Thymus (tissue), 11 donors: ENCODE data around the gene BDKRB1. TPM values are rescaled to one million over a fixed set of nuclear protein-coding genes. Genes with fewer than 3 reads are reported as not detected.

Experiments used
- DNase-seq, 9 donors: peaks; one replicate each; pipeline ENCODE4 v3.0.0-alpha.2; 2013; ENCODE audit warnings: low spot score in 9 of 9, low read depth in 6 of 9, missing footprints in 1 of 9
- H3K27ac ChIP-seq, 2 donors: one replicate each; pipeline ENCODE4 v1.5.1; 2013; ENCODE audit warnings: control low read depth in 1 of 2, low read depth in 1 of 2, low read length in 1 of 2, mild to moderate bottlenecking in 1 of 2, moderate library complexity in 1 of 2
- H3K27me3 ChIP-seq, 2 donors: one replicate each; pipeline ENCODE4 v1.5.1; 2013; ENCODE audit warnings: low read length in 1 of 2; ENCODE audit not compliant: control insufficient read depth in 2 of 2, insufficient read depth in 1 of 2
- H3K36me3 ChIP-seq, 2 donors: one replicate each; pipeline ENCODE4 v1.5.1; 2013; ENCODE audit warnings: low read length in 1 of 2, mild to moderate bottlenecking in 1 of 2, moderate library complexity in 1 of 2; ENCODE audit not compliant: control insufficient read depth in 2 of 2, insufficient read depth in 2 of 2
- H3K4me1 ChIP-seq, 2 donors: one replicate each; pipeline ENCODE4 v1.5.1; 2013; ENCODE audit warnings: low read length in 2 of 2; ENCODE audit not compliant: control insufficient read depth in 2 of 2, insufficient read depth in 2 of 2
- H3K4me3 ChIP-seq, 2 donors: one replicate each; pipeline ENCODE4 v1.5.1; 2013; ENCODE audit warnings: low read length in 2 of 2, control low read depth in 1 of 2, mild to moderate bottlenecking in 1 of 2
- H3K9me3 ChIP-seq, 2 donors: one replicate each; pipeline ENCODE4 v1.5.1; 2013; ENCODE audit warnings: low read length in 1 of 2, mild to moderate bottlenecking in 1 of 2; ENCODE audit not compliant: control insufficient read depth in 2 of 2, insufficient read depth in 1 of 2
- WGBS: extraction: QIAGEN DNeasy Blood & Tissue Kit; methylation state at CpG from one replicate; pipeline ENCODE4 v1.1.7; 2013; 5-methylcytosine and 5-hydroxymethylcytosine counted together
- polyA plus RNA-seq: library from polyadenylated mRNA; stranded (reverse); fragments of 200-250 nt; gene quantifications from one replicate; pipeline ENCODE4 v1.2.3, GENCODE V29; 2013
- total RNA-seq: library from RNA; stranded (reverse); fragments of 120-200 nt; gene quantifications from one replicate; pipeline ENCODE4 v1.2.4, GENCODE V29; 2013
- donor health status: healthy.

Gene BDKRB1
- total and polyA plus RNA-seq, 2 donors: 0.05 to 0.62 TPM

GRCh38 chr14:96269359-96269710 lies 13.3 kb downstream of the BDKRB1 start:
- no peaks in the 10 kb centered on the region for H3K9me3 ChIP-seq
- H3K36me3 ChIP-seq: no peaks in the 10 kb centered on the region
- no peak for DNase-seq
- H3K4me1 ChIP-seq: peaks cover 0 to 2% of the 10 kb centered on the region in 2 donors
- no peak overlapping the region for H3K4me3 ChIP-seq
- WGBS: 92% methylated on average over 10 of the region's 10 CpGs
- no peaks in the 10 kb centered on the region for H3K27me3 ChIP-seq
- no peak overlapping the region for H3K27ac ChIP-seq

- DNase-seq: no peak
- no peak overlapping the region for H3K27ac ChIP-seq
Measured at GRCh38 chr14:96270565-96271420, 14.8 kb downstream of the BDKRB1 start.

DNA sequence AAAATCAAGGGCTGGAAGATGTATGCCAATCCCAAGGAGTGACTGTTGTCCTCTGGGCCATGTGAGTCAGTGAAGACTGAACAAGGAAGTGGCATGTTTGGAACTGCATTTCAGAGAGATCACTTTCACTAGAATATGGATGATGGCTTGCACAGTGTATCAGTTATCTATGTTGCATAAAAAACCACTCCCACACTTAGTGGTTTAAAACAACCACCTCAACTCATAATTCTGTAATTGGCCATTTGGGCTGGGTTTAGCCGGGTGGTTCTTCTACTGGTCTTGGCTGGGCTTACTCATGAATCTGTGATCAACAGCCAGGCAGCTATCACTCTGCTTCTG lies 15.4 kb downstream of the BDKRB1 start:
- WGBS: 96% methylated on average over 1 of the region's 1 CpG
- no peaks in the 10 kb centered on the region for H3K9me3 ChIP-seq
- no peak overlapping the region for H3K27ac ChIP-seq
- no peak overlapping the region for H3K4me3 ChIP-seq
- H3K27me3 ChIP-seq: peaks cover 0 to 5% of the 10 kb centered on the region in 2 donors
- no peak for DNase-seq
- no peaks in the 10 kb centered on the region for H3K36me3 ChIP-seq
- peaks cover 0 to 2% of the 10 kb centered on the region in 2 donors for H3K4me1 ChIP-seq

More at GRCh38 chr14:96270565-96271420, 14.8 kb downstream of the BDKRB1 start:
- Histone ChIP-seq H3K36me3 (no peaks in the 10 kb centered on the region), H3K4me1 (peaks cover 0 to 2% of the 10 kb centered on the region in 2 donors), H3K4me3 (no peak overlapping the region), H3K27me3 (peaks cover 0 to 5% of the 10 kb centered on the region in 2 donors), H3K9me3 (no peaks in the 10 kb centered on the region)
- WGBS: 85% methylated on average over 8 of the region's 8 CpGs

- Histone ChIP-seq H3K4me3 (no peak overlapping the region), H3K4me1 (no peaks in the 10 kb centered on the region), H3K9me3 (peaks cover 0 to 3% of the 10 kb centered on the region in 2 donors), H3K27me3 (peaks cover 0 to 5% of the 10 kb centered on the region in 2 donors), H3K27ac (no peak overlapping the region), H3K36me3 (no peaks in the 10 kb centered on the region)
- no peak for DNase-seq
- WGBS: 47% methylated on average over 3 of the region's 3 CpGs
Measured at GRCh38 chr14:96272777-96273473, 16.9 kb downstream of the BDKRB1 start.

- Histone ChIP-seq H3K4me3 (no peak overlapping the region), H3K27ac (no peak overlapping the region), H3K4me1 (no peaks in the 10 kb centered on the region), H3K36me3 (no peaks in the 10 kb centered on the region), H3K9me3 (peaks cover 2 to 3% of the 10 kb centered on the region in 2 donors), H3K27me3 (peaks cover 0 to 5% of the 10 kb centered on the region in 2 donors)
- WGBS: 86% methylated on average over 5 of the region's 5 CpGs
- no peak for DNase-seq
Measured at GRCh38 chr14:96273629-96274028, 17.6 kb downstream of the BDKRB1 start.

GRCh38 chr14:96274122-96274521 lies 18.1 kb downstream of the BDKRB1 start:
- Histone ChIP-seq H3K4me3 (no peak overlapping the region), H3K9me3 (peaks cover 2 to 3% of the 10 kb centered on the region in 2 donors), H3K36me3 (no peaks in the 10 kb centered on the region), H3K27me3 (peaks cover 0 to 5% of the 10 kb centered on the region in 2 donors), H3K27ac (no peak overlapping the region), H3K4me1 (no peaks in the 10 kb centered on the region)
- DNase-seq: no peak
- 89% methylated on average over 5 of the region's 5 CpGs for WGBS

DNA sequence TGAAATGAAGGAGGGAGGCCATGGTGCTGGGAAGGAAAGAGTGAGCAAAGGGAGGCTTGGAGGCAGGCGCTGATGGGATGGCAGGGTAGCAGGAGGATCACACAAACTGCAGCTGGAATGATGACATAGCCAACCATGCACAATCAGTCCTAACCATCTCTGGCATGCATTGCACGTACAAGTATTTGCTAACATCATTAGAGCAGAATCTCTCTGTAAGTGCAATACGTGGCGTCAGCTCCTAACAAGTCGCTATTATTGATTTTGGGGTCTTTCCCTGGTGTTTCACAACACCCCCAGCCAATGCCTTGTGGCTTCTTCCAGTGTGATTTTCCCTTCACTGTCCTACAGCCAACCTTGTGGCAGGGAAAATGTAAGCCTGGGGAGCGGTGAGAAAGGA lies 18.5 kb downstream of the BDKRB1 start:
- H3K4me3 ChIP-seq: no peak overlapping the region
- peaks cover 2 to 3% of the 10 kb centered on the region in 2 donors for H3K9me3 ChIP-seq
- no peak overlapping the region for H3K27ac ChIP-seq
- WGBS: 92% methylated on average over 6 of the region's 6 CpGs
- H3K36me3 ChIP-seq: no peaks in the 10 kb centered on the region
- H3K4me1 ChIP-seq: no peaks in the 10 kb centered on the region
- H3K27me3 ChIP-seq: peaks cover 0 to 5% of the 10 kb centered on the region in 2 donors
- no peak for DNase-seq

- Histone ChIP-seq H3K4me1 (no peaks in the 10 kb centered on the region), H3K9me3 (peaks cover 2 to 3% of the 10 kb centered on the region in 2 donors), H3K27me3 (peaks cover 0 to 5% of the 10 kb centered on the region in 2 donors), H3K4me3 (no peak overlapping the region), H3K27ac (no peak overlapping the region), H3K36me3 (no peaks in the 10 kb centered on the region)
- 25% methylated on average over 17 of the region's 17 CpGs for WGBS
- peak in 7 of 9 donors; percentile 9 to 59 (median 30) for DNase-seq
Measured at GRCh38 chr14:96275177-96276112, 19.4 kb downstream of the BDKRB1 start.
